22Rv1 (cell line): ENCODE results near the gene RAD54L.

Experiments
- ZFX ChIP-seq: fragments of 450-650 bp; IDR thresholded peaks from 2 replicates; pipeline ENCODE4 v1.6.1; 2017; ENCODE audit warnings: antibody characterized with exemption, borderline replicate concordance
- TF ChIP-seq, protein P1 (sequence below): fragments of 450-650 bp; IDR thresholded peaks from 2 replicates; pipeline ENCODE4 v1.5.1; 2017; ENCODE audit warnings: mild to moderate bottlenecking

DNA sequence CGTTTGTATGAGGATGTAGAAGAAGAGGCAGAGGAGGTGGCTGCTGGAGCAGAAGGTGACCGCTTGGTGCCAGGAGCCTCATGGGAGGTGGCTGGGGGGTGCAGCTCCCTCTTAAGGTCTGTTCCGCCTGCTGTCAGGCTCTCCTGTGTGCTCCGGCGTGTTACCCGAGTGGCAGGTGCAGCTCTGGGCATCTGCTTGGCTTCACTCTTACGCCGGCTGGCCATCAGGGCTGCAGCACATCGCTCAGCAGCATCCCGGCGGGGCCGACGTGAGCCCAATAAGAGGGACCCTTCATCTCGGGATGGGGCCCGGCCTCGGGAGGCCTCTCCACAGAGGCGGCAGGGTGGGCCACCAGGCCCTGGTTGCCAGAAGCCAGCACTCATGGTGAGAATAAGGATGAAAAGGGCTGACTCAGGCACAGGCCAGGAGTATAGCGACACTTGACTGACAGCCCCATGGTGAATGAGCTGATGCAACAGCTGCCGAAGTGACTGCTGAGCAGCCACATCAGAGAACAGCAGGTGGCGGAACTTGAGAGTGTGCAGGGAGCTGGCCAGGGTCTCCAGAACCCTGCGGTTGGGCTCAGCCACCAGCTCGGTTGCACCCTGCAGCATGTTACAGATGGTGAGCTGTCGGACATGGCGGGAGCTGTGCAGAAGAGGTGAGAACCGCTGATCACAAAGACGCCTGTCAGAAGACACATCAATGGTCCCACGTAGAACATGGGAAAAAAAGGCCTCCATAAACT, 38.3 kb downstream of the RAD54L start:
- TF ChIP-seq, protein P1, sequence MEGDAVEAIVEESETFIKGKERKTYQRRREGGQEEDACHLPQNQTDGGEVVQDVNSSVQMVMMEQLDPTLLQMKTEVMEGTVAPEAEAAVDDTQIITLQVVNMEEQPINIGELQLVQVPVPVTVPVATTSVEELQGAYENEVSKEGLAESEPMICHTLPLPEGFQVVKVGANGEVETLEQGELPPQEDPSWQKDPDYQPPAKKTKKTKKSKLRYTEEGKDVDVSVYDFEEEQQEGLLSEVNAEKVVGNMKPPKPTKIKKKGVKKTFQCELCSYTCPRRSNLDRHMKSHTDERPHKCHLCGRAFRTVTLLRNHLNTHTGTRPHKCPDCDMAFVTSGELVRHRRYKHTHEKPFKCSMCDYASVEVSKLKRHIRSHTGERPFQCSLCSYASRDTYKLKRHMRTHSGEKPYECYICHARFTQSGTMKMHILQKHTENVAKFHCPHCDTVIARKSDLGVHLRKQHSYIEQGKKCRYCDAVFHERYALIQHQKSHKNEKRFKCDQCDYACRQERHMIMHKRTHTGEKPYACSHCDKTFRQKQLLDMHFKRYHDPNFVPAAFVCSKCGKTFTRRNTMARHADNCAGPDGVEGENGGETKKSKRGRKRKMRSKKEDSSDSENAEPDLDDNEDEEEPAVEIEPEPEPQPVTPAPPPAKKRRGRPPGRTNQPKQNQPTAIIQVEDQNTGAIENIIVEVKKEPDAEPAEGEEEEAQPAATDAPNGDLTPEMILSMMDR: no peak
- TF ChIP-seq ZFX: no peak
